ENCODE data around the gene TAOK3. TPM values are rescaled to one million over a fixed set of nuclear protein-coding genes. Genes with fewer than 3 reads are reported as not detected.

TAOK3 gene
- total and polyA plus RNA-seq, 2 of the 8 experiments (the other 6 are each of a cell fraction or from before 2014, with no cell fraction given): 5.2 to 9.3 TPM

DNA sequence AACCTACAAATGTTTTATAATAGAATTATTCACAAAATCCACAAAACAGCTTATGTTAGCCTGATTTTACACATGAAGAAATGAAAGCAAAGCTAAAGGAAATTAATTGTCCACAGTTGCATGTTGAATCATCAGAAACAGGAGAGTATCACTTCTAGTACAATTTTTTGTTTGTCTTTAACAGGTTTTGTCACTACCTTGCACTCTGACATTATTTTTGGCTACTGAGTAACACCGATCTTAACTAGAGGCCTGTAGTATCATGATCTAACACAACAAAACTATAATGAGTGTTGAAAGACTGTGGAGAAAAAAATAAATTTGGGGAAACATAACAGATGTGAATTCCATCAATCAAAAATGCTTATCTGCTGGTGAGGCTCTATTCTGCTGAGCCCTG lies 60.1 kb downstream of the TAOK3 start:
- H3K23me2 ChIP-seq (ENCODE audit: low read depth, low read length): no peaks in the 10 kb centered on the region
- no peak overlapping the region for H4K5ac ChIP-seq (ENCODE audit: insufficient read length, low read depth, low read length)
- no peak overlapping the region for H3K4me3 ChIP-seq (ENCODE audit: extremely low read depth in 1 of 4, insufficient read depth in 2 of 4, low read depth in 3 of 4, low read length in 4 of 4)
- no peak overlapping the region for H4K8ac ChIP-seq (ENCODE audit: extremely low read depth, insufficient read depth, low read length)
- no peak overlapping the region for H4K91ac ChIP-seq (replicated peaks; ENCODE audit: insufficient read length, low read length)
- WGBS, 2 experiments (ENCODE audit: extremely low coverage in 1 of 2, insufficient coverage in 1 of 2, insufficient read length in 1 of 2, insufficient replicate concordance in 2 of 2, low coverage in 1 of 2, low lambda C conversion rate in 2 of 2, missing lambda C conversion rate in 1 of 2): 94% methylated on average over 1 of the region's 1 CpG; no CpG with 5 or more reads in 1 of the 2 experiments
- POLR2A ChIA-PET (ENCODE audit: partially characterized antibody): no interaction called here
- no peak overlapping the region for H3K9ac ChIP-seq (replicated peaks in 1 of 4; ENCODE audit: extremely low read depth in 1 of 4, low read depth in 3 of 4, low read length in 3 of 4)
- no peak overlapping the region for H2AK5ac ChIP-seq (ENCODE audit: low read depth, low read length)
- DNase-seq (ENCODE audit: low read depth in 1 of 2, low spot score in 2 of 2) (no peak), FAIRE-seq (no peak)
- no peak overlapping the region for H2BK120ac ChIP-seq (replicated peaks; ENCODE audit: low read depth, low read length)
- no peak overlapping the region for H3K18ac ChIP-seq (ENCODE audit: extremely low read depth, low read length)
- no peak overlapping the region for H3K4me2 ChIP-seq (ENCODE audit: insufficient read depth in 1 of 2, low read depth in 2 of 2, low read length in 2 of 2)
- H2BK20ac ChIP-seq (ENCODE audit: low read length): no peak overlapping the region
- no peak overlapping the region for H3K23ac ChIP-seq (ENCODE audit: insufficient read length)
- H3K9me3 ChIP-seq (ENCODE audit: insufficient read depth in 2 of 2, low read depth in 1 of 2, low read length in 1 of 2): no peaks in the 10 kb centered on the region
- no peak overlapping the region for H3K56ac ChIP-seq (replicated peaks; ENCODE audit: insufficient read length, low read depth, low read length)
- H3K79me1 ChIP-seq (ENCODE audit: low read depth, low read length): no peaks in the 10 kb centered on the region
- H2BK5ac ChIP-seq (ENCODE audit: low read depth, low read length): no peak overlapping the region
- no peak overlapping the region for H3K4ac ChIP-seq (replicated peaks; ENCODE audit: insufficient read length, low read depth, low read length)
- no peaks in the 10 kb centered on the region for H3K36me3 ChIP-seq (ENCODE audit: control insufficient read depth in 2 of 4, insufficient read depth in 4 of 4, low read length in 3 of 4)
- no peaks in the 10 kb centered on the region for H3K27me3 ChIP-seq (replicated peaks in 1 of 4; ENCODE audit: control insufficient read depth in 3 of 4, extremely low read depth in 1 of 4, insufficient read depth in 3 of 4, low read length in 3 of 4)
- no peak for TF ChIP-seq TCF12 (IDR thresholded peaks at IDR 0.05; ENCODE audit: low read depth, low read length)
- TF ChIP-seq PHF8 (conservative IDR thresholded peaks at IDR 0.05; ENCODE audit: low read depth, low read length): no peak
- no peak for TF ChIP-seq KDM1A (IDR thresholded peaks at IDR 0.05; ENCODE audit: borderline replicate concordance, low read length)
- no peak for TF ChIP-seq RXRA (IDR thresholded peaks at IDR 0.05; ENCODE audit: insufficient read depth, low read depth, low read length)
- TF ChIP-seq ATF2 (IDR thresholded peaks at IDR 0.05; ENCODE audit: low read length): no peak
- TF ChIP-seq KDM5A (IDR thresholded peaks at IDR 0.05; ENCODE audit: low read length): no peak
- TF ChIP-seq SP2 (IDR thresholded peaks at IDR 0.05; ENCODE audit: low read length): no peak
- TF ChIP-seq CREB1 (IDR thresholded peaks at IDR 0.05): no peak
- TF ChIP-seq CHD2 (IDR thresholded peaks at IDR 0.05; ENCODE audit: low read length): no peak
- no peak for TF ChIP-seq CBX8 (IDR thresholded peaks at IDR 0.05; ENCODE audit: borderline replicate concordance, low read depth, low read length)
- no peak for TF ChIP-seq RBBP5 (IDR thresholded peaks at IDR 0.05; ENCODE audit: borderline replicate concordance, low read depth, low read length)
- TF ChIP-seq SIN3A (conservative IDR thresholded peaks at IDR 0.05 in 1 of 2, IDR thresholded peaks at IDR 0.05 in 1 of 2; ENCODE audit: low read depth in 1 of 2, low read length in 2 of 2): no peak
- no peaks in the 10 kb centered on the region for H4K20me1 ChIP-seq (replicated peaks in 1 of 2; ENCODE audit: control insufficient read depth in 1 of 2, insufficient read depth in 2 of 2, low read length in 2 of 2)
- no peak overlapping the region for H2AFZ ChIP-seq (ENCODE audit: low read length)
- H3K4me1 ChIP-seq (replicated peaks in 1 of 4; ENCODE audit: control insufficient read depth in 3 of 4, insufficient read depth in 4 of 4, low read length in 3 of 4): no peaks in the 10 kb centered on the region
- H2BK15ac ChIP-seq (ENCODE audit: low read length): no peak overlapping the region
- no peak overlapping the region for H3K14ac ChIP-seq (ENCODE audit: insufficient read length)
- no peak overlapping the region for H3K27ac ChIP-seq (ENCODE audit: low read depth, low read length)
- no peaks in the 10 kb centered on the region for H3K79me2 ChIP-seq (ENCODE audit: control insufficient read depth in 1 of 2, insufficient read depth in 2 of 2, low read length in 2 of 2)
- CTCF ChIA-PET (ENCODE audit: partially characterized antibody): interaction anchor here (0.7 to 0.9 kb wide), 3 partner anchors 146 to 204 kb away, joined by 3 read pairs; no protein-coding TSS in a partner anchor
- no peak overlapping the region for H2BK12ac ChIP-seq (ENCODE audit: low read depth, low read length)
